ENCODE measurements around the gene SMIM44. TPM values are rescaled to one million over a fixed set of nuclear protein-coding genes. Genes with fewer than 3 reads are reported as not detected.
A peak's percentile ranks its signal among the peaks of the same experiment; 100 is the strongest.

The SMIM44 gene
- total RNA-seq, 1 experiment from 2014 or later, result 1.4 TPM

DNA sequence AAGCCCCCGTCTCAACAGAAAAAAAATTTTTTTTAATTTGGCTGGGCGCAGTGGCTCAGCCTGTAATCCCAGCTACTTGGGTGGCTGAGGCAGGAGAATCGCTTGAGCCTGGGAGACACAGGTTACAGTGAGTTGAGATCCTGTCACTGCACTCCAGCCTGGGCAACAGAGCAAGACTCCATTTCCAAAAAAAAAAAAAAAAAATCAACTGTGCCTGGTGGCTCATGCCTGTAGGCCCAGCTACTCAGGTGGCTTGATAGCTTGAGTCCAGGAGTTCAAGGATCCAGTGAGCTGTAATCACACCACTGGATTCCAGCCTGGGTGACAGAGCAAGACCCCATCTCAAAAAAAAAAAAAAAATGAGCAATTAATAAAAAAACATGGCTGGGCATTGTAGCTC, 18.5 kb upstream of the SMIM44 start:
- DNase-seq (ENCODE audit: low spot score), result no peak

DNA sequence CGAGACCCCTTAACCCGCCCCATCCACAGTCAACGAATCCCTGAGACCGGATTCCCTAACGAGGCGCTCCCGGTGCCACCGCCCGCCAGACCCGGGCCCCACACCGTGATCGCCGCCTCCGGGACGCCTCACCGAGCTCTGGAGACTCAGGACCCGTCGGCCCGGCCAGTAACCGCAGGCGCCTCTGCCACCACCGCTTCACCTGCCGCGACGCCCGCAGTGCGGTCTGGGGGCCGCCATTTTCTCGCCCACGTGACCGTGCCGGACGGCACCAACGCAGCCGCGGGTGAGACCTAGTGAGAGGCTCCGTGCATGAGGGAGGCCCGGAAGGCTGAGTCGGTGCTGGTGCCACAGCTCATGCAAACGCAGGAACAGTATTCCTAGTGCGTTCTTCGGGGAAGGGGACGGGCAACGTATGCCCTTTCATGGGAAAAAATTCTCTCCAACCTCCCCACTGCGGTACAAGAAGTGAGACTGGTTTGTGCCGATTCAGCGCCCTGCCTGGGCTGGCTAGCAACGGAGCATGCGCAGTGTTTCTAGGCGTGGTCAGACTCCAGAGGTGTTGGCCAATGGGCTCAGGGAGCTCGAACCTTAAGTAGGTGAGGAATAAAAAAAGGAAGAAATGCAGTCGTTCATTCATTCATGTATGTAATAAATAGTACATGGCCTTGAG, 17.3 kb upstream of the SMIM44 start, which contains the start of gene DOHH:
TSS of gene DOHH (minus strand) at position 246 of the 673 bp plus-strand sequence. CDS start 3,860 bp downstream, outside the sequence.
- DNase-seq (ENCODE audit: low spot score), result peak; percentile 96

DNA sequence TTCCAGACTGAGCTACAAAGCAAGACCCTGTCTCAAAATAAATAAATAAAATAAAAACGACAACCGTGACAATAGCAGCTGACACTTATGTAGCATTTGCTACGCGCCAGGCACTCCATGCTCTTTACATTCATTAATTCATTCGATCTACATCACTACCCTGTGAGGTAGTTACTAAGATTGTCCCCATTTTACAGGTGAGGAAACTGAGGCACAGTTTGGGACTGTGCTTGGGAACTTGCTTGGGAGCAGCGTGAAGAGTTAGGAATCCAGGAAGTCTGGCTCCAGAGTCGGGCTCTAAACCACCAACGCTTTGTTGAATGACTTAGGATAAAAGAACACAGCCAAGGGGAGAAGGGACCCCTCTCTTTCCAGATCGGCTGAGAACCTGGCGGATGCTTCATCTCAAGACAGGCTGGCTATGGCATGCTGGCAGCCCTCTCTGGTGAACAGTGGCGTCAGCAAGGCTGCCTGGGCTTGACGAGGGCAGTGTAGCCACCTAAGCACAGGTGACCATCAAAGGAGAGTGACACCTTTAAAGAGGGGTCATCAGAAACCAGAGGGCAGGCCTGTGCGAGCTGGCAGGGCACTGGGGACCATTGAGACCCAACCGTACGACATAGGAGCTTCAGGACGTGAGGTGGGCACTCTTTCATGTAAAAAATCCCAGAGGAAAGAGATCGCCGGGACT, 16.6 kb upstream of the SMIM44 start:
- peak; percentile 24 for DNase-seq (ENCODE audit: low spot score)

DNA sequence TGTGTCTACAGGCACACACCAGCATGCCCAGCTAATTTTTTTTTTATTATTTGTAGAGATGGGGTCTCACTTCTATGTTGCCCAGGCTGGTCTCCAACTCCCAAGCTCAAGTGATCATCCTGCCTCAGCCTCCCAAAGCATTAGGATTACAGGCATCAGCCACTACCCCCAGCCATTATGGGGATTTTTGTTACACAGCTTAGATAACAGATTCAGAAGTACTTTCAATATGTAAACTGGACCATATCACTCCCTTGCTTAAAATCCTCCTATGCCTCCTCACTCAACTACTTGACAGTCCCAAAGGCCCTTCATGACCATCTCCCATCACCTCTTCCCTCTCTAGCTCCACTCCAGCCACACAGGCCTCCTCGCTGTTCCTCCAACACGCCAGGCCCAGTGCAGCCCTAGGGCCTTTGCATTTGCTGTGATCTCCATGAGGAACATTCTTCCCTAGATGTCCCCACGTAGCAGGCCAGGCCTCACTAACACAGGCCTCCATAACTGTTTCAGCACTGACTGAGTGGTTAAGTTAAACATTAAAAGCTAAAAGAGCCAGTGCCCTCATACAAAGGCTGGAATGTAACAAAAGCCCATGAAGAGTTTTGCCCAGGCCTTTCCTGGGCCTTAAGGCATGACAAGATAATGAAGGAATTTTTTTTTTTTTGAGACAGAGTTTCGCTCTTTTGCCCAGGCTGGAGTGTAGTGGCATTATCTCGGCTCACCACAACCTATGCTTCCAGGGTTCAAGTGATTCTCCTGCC, 14.7 kb upstream of the SMIM44 start:
- no peak for DNase-seq (ENCODE audit: low spot score)

DNA sequence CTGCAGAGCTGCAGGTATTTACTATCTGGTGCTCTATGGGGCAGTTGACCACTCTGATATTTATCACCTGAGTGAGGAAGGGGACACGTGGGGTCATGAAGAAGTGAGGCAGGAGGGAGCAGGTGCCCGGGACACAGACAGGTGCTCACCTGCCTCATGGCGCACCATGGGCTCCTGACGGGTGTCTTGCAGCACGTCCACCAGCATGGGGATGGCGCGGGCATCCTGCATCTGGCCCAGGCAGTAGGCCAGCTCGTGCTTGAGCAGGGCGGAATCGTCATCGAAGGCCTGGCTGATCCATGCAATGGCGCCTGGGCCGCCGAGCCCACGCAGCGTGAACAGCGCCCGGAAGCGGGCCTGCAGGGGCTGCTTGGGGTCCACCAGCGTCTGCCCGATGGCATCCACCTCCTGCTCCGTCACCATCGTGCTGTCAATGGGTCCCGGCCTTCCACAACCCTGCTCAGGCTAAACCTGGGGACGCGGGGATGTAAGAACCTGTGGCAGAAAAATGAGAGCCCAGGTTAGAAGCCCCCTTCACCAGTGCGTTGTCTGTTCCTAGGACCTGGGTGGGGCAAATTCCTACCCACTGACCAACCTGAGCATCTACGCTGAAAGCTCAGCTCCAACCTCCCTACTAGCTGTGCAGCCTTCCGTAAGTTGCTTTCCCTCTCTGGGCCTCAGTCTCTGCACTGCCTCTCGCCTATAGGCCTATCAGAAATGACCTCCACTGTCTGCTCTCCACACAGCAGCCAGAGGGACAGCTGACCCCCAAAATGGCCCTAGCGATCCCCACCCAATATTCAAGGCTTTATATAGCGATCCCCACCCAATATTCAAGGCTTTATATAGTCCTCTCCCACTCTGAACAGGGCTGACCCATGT, 13.4 kb upstream of the SMIM44 start:
- DNase-seq (ENCODE audit: low spot score), result no peak

DNA sequence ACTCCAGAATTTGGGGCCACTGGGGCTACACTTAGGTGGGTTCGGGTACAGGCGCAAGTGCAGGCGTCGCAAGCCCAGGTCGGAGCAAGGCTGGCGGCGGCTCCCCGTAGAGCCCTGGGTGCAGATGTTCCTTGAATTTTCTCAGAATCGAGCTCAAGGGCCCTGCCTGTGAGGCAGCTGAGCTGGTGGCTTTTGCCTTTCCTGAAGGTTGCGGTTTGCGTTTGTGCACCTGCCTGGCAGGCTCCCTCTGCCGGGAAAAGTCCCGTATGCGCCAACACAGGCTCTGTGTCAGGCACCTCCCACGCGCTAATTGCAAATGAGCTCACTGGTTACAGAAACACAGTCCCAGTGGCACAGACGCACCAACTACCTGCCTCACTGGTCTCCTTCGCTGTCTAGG, 11.3 kb upstream of the SMIM44 start:
- DNase-seq (ENCODE audit: low spot score), result no peak

DNA sequence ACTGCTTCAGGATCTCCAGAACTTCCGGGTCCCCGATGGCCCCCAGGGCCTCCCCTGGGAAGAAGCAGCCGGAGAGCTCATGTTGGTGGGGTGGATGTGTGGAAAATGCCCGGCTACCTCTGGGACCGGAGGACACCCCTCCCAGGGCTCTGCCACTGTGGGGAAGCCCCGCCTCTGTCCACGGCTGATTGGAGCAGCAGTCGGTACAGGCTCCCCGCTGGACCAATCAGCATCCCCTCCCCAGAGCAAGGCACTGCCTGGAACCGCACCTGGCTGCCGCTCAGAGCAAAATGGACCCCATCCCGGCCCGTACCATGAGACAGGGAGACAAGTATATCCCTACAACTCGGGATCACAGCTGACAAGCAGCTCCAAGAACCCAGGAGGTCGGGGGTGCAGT, 10.8 kb upstream of the SMIM44 start:
- DNase-seq (ENCODE audit: low spot score), result no peak

DNA sequence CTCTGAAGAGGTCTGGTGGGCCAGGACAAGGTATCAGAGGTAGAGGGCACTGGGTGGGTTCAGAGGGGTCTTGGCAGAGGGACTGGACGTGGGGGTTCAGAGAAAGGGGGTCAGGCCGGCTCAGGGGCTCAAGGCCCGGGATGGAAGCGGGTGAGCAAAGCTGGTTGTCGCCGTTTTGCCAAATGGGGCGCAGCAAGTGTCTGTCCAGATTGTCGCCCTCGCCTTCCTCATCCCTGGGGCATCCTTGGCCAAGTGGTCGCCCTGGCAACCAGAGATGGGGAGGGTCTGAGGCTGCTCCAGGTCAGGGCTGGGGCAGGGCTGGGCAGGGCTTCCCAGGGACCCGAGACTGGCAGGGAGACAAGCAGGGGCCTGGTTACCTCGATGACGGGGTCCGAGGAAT, 10.4 kb upstream of the SMIM44 start:
- no peak for DNase-seq (ENCODE audit: low spot score)

DNA sequence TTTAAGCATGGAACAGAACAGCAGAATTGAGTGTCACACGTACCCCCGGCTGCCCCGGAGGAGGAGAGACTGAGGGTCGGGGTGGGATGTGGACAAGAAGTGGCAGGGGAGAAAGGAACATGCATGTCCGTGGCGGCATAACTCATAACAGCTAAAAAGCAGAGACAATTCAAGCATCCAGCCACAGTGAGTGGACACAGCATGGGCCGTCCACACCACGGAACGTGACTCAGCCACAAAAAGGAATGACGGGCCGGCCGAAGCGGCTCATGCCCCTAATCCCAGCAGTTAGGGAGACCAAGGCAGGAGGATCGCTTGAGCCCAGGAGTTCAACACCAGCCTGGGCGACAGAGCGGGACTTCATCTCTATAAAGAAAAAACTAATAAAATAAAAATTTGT, 9.7 kb upstream of the SMIM44 start:
- DNase-seq (ENCODE audit: low spot score), result no peak

DNA sequence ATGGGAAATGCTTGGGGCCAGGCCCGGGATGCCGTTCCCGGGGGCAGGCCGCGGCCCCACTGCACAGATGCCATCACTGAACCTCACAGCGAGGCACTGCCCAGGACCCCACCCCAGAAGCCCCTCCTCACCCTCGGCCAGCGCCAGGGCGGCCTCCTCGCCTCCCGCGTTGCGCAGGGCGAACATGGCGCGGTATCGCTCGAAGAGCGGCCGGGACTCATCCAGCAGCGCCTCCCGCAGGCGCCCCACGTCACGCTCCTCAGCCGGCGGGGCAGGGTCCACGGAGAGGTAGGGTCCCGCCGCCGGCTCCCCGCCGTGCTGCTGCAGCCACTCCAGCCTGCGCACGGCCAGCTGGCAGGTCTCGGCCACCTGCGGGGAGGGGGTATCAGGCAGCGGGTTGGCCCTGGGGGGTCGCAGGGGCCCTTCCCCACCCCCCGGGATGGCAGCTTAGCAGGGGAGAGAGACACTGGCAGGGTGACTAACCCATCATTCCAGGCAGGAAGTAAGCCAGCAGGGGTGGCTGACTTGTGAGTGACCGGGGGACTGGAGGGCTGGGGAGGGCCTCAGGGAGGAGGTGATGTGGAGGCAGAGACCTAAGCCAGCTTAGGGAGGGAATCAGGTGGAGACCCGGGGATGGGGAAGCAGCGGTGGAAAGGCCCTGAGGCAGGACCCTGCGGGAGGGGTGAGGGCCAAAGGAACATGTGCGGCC, 9.0 kb upstream of the SMIM44 start:
- DNase-seq (ENCODE audit: low spot score), result no peak

DNA sequence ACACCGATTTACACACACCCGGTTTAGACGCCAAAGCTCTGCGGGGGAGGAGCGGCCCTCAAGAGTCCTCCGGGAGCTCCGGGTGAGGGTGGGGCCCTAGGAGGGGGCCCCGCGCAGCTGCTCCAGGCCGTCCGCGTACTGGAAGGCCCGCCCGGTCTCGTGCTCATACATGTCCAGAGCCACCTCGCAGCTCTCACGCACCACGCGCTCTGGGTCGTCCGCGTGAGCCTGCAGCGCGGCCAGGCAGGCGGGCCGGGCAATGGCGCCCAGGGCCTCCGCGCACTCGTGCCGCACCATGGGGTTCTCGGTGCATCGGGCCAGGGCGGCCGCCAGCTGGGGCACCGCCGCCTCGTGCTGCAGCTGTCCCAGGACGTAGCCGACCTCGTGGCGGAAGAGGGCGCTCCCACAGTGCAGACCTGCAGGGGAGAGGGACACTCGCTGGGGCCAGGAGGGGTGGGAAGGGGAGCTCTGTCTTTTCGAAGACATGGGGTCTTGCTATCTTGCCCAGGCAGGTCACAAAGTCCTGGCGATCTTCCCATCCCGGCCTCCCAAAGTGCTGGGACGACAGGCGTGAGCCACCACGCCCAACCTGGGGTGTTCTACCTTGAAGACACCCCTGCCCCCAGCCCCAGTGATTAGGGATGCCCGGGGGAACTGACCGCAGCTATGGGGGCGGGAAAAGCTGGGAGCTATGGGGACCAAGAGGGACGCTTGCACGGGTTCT, 8.3 kb upstream of the SMIM44 start:
- DNase-seq (ENCODE audit: low spot score), result no peak

DNA sequence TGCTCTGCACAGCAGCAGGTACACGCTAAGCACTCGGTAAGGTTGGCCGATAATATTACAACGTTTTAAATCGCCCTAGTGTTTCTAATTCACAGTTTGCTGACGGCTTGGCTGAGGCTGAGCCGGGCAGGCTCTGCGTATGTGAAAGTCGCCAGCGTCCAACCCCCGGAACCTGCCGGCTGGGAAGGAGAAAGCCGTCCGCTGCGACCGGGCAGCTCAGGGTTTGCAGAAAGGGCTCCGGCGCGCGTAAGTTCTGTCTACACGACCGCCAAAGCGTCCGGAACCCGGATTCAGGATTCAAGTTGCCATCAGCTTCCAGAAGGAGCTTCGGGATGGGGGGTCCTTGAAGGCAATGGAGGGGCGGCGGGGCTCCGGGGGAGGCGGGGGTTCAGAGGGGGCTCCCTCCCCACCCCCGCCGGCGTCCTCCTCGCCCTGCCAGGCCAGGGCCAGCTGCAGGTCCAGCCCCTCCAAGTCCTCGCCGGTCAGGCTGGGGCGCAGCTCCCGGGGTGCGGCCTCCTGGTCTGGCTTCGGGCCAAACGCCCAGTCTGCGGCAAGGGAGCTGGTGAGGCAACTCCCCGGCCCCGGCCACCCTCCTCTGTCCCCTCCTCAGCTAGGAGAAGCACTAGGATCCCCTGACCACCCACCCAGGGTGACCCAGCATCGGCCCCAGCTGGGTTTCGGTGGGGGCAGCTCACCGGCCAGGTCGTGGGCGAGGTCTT, 575 bp downstream of the SMIM44 start:
- peak; percentile 45 for DNase-seq (ENCODE audit: low spot score)

DNA sequence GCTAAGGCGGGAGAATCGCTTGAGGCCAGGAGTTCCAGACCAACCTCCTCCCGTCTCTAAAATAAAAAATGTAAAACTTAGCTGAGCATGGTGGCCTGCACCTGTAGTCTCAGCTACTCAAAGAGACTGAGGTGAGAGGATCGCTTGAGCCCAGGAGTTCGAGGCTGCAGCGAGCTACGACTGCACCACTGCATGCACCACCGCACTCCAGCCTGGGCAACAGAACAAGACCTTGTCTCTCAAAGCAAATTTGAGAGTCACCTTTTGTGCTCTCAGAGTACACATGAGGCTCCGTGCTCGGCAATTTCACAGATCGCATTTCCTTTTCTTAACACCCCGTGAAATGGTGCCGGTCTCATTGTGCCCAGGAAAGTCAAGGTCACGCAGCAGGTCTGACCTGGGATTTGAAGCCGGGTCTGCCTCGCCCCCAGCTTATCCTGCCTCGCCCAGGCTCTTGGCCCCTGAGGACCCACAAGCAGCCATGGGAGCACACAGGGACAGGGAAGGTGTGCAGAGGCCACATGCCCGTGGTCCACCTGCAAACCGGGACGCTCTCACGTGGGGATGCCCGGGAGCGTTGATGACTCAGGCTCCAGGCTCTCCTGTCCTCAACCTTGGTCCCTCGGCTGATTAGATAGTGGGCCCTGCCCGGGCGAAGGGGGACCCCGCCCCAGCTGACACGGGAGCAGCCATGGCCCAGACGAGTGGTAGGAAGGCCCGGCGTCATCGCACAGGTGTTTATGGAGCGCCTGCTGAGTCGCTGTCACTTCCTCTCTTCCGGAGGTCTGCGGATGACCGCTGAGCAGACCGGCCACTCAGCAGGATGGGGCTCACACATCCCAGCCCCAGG, 1.8 kb downstream of the SMIM44 start:
- no peak for DNase-seq (ENCODE audit: low spot score)

DNA sequence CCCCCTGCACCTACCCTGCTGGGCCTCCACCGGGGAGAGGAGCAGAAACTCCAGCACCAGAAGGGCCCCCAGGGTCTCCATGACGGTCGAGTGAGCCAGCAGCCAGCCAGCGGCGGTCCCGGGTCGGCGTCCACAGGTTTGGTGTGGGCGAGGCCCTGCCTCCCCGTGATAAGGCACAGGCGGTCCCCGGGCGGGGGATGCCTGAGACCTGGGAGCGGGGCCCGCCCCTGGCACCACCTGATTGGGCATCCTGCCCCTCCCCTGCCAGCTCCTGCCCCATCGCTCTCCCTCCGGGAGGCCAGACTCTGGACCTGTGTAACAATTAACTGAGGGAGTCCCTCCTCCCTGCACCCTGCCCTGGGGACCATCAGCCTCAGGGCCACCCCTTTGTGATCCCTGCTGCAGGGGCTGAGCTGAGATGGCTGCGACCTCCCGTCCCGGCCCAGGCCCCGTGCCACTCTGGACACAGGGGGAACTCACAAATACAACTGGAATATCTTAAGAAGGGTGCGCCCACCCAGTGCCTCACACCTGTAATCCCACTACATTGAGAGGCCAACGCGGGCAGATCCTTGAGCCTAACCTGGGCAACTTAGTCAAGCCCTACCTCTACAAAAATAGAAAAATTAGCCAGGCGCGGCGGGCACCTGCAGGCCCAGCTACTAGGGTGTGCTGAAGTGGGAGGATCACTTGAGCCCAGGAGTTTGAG, 2.7 kb downstream of the SMIM44 start, which contains the start of gene SMIM24:
TSS of gene SMIM24 (minus strand) at position 143 of the 709 bp plus-strand sequence. CDS start at position 81, 62 bp downstream.
- no peak for DNase-seq (ENCODE audit: low spot score)

DNA sequence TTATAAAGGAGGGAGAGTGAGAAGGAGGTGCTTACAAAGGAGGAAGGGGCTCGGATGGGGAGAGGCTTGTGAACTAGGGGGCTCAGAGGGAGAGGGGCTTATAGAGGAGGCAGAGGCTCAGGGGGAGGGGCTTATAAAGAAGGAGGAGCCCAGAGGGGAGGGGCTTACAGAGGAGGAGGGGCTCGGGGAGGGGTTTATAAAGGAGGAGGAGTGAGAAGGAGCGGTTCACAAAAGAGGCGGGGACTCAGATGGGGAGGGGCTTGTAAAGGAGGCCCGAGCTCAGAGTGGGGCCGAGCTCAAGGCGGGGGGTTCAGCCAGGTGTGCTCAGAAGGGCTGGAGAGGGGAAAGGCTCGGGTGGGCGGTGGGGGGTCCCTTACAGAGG, 3.4 kb downstream of the SMIM44 start:
- peak; percentile 31 for DNase-seq (ENCODE audit: low spot score)

DNA sequence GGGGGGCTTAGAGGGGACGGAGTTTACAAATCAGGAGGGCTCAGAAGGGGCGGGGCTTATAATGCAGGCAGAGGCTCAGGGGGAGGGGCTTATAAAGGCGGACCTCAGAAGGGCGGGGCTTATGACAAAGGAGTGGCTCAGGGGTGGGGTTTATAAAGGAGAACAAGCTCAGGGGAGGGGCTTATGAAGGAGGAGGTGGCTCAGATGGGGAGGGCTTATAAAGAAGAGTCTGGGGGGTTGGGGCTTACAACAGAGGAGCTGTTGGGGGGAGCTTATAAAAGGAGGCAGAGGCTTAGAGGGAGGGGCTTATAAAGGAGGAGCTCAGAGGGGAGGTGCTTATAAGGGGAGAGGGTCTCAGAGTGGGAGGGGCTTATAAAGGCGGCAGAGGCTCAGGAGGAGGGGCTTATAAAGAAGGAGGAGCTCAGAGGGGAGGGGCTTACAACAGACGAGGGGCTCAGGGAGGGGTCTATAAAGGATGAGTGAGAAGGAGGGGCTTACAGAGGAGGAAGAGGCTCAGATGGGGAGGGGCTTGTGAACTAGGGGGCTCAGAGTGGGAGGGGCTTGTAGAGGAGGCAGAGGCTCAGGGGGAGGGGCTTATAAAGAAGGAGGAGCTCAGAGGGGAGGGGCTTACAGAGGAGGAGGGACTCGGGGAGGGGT, 3.9 kb downstream of the SMIM44 start:
- peak; percentile 14 for DNase-seq (ENCODE audit: low spot score)
